NT2/D1 (cell line): ENCODE measurements around the gene ANKHD1.

Source experiments
- SUZ12 ChIP-seq: IDR thresholded peaks from 2 replicates; pipeline ENCODE4 v1.6.1; 2011; ENCODE audit not compliant: insufficient read length, insufficient read depth; ENCODE audit errors: extremely low read depth
- YY1 ChIP-seq: IDR thresholded peaks from 2 replicates; pipeline ENCODE4 v1.6.1; 2011; ENCODE audit not compliant: insufficient read length, insufficient read depth

- TF ChIP-seq YY1, result no peak
- no peak for TF ChIP-seq SUZ12
Observed at GRCh38 chr5:140565780-140566095, 164.1 kb downstream of the ANKHD1 start.
